Upper lobe of left lung (tissue), 4 donors: ENCODE results near the gene TBC1D19.

Source experiments
- EP300 ChIP-seq, 4 donors: sonication (generic); formaldehyde crosslinking; IDR thresholded peaks; one replicate each; pipeline ENCODE4 v1.5.1; 2017; ENCODE audit warnings: antibody characterized with exemption in 4 of 4, control low read depth in 2 of 4
- POLR2A ChIP-seq, 4 donors: fragments of 450-650 bp; IDR thresholded peaks; one replicate each; pipeline ENCODE4 v1.5.1; 2016 to 2017; ENCODE audit warnings: antibody characterized with exemption in 4 of 4, mild to moderate bottlenecking in 2 of 4
- POLR2AphosphoS5 ChIP-seq, 2 donors: sonication (generic); formaldehyde crosslinking; IDR thresholded peaks; one replicate each; pipeline ENCODE4 v1.5.1; 2017; ENCODE audit warnings: antibody characterized with exemption in 2 of 2
- TF ChIP-seq, protein P1 (sequence below), 6 experiments: fragments of 450-650 bp in 4 of 6; fragments of 200-600 bp in 2 of 6; sonication (generic) in 2 of 6; IDR thresholded peaks; one replicate each; pipeline ENCODE4 v1.5.1; 2016 to 2019; ENCODE audit warnings: antibody characterized with exemption in 6 of 6

DNA sequence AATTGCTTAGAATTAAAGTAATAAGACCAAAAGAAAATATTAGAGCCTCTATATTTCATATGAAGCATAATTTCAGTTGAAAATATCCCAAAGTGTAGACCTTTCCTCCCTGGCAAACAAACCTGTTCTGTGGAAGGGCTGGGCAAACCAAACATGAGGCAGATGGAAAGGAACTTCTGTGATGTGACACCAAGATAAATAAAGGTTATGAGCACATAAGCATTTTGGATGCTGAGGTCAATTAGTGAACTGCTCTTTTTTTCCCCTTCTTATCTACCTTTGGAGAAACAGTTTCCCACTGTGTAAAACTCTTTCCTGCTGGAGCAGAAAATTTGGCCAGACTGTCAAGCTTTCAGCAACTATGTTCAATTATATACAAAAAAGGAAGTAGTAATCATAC lies 167.1 kb downstream of the TBC1D19 start:
- TF ChIP-seq POLR2A (IDR thresholded peaks at IDR 0.05) (no peak), POLR2AphosphoS5 (IDR thresholded peaks at IDR 0.05) (no peak), EP300 (IDR thresholded peaks at IDR 0.05) (no peak)
- TF ChIP-seq, protein P1, sequence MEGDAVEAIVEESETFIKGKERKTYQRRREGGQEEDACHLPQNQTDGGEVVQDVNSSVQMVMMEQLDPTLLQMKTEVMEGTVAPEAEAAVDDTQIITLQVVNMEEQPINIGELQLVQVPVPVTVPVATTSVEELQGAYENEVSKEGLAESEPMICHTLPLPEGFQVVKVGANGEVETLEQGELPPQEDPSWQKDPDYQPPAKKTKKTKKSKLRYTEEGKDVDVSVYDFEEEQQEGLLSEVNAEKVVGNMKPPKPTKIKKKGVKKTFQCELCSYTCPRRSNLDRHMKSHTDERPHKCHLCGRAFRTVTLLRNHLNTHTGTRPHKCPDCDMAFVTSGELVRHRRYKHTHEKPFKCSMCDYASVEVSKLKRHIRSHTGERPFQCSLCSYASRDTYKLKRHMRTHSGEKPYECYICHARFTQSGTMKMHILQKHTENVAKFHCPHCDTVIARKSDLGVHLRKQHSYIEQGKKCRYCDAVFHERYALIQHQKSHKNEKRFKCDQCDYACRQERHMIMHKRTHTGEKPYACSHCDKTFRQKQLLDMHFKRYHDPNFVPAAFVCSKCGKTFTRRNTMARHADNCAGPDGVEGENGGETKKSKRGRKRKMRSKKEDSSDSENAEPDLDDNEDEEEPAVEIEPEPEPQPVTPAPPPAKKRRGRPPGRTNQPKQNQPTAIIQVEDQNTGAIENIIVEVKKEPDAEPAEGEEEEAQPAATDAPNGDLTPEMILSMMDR (IDR thresholded peaks at IDR 0.05) = no peak
